Measurements from ENCODE around the gene SUCLA2.
"Not testable (repeated sequence)": the region's sequence is repeated elsewhere in the genome, so short reads cannot be mapped to it uniquely, and the experiment has no call there.

SUCLA2 gene

GRCh38 chr13:47991859-47992258 lies 9.2 kb downstream of the SUCLA2 start:
- no peak for DNase-seq (ENCODE audit: low spot score)

- DNase-seq (ENCODE audit: low spot score) = no peak
Observed at GRCh38 chr13:47990920-47991466, 10.1 kb downstream of the SUCLA2 start.

GRCh38 chr13:47990427-47990826 lies 10.6 kb downstream of the SUCLA2 start:
- DNase-seq (ENCODE audit: low spot score) = no peak

GRCh38 chr13:47983070-47983469 lies 18.0 kb downstream of the SUCLA2 start:
- no peak for DNase-seq (ENCODE audit: low spot score)

- DNase-seq (ENCODE audit: low spot score) = no peak
Observed at GRCh38 chr13:47976325-47976724, 24.7 kb downstream of the SUCLA2 start.

GRCh38 chr13:47964863-47965262 lies 36.2 kb downstream of the SUCLA2 start:
- no peak for DNase-seq (ENCODE audit: low spot score)

- no peak for DNase-seq (ENCODE audit: low spot score)
Observed at GRCh38 chr13:47962237-47962636, 38.8 kb downstream of the SUCLA2 start.

- DNase-seq (ENCODE audit: low spot score) = no peak
Observed at GRCh38 chr13:47959468-47960247, 41.4 kb downstream of the SUCLA2 start.

GRCh38 chr13:47957073-47957472 lies 44.0 kb downstream of the SUCLA2 start:
- DNase-seq (ENCODE audit: low spot score) = no peak

- DNase-seq (ENCODE audit: low spot score) = no peak
Observed at GRCh38 chr13:47955836-47956235, 45.2 kb downstream of the SUCLA2 start.

- no peak for DNase-seq (ENCODE audit: low spot score)
Observed at GRCh38 chr13:47949799-47950198, 51.3 kb downstream of the SUCLA2 start.

GRCh38 chr13:47945738-47946137 lies 55.3 kb downstream of the SUCLA2 start:
- no peak for DNase-seq (ENCODE audit: low spot score)

- DNase-seq (ENCODE audit: low spot score) = not testable (repeated sequence)
Observed at GRCh38 chr13:47945146-47945545, 55.9 kb downstream of the SUCLA2 start.

- DNase-seq (ENCODE audit: low spot score) = no peak
Observed at GRCh38 chr13:47934371-47934770, 66.7 kb downstream of the SUCLA2 start.

GRCh38 chr13:47932950-47933923 lies 67.8 kb downstream of the SUCLA2 start:
- DNase-seq (ENCODE audit: low spot score) = no peak

GRCh38 chr13:47930649-47931165 lies 70.4 kb downstream of the SUCLA2 start:
- no peak for DNase-seq (ENCODE audit: low spot score)

GRCh38 chr13:47929156-47929555 lies 71.9 kb downstream of the SUCLA2 start:
- DNase-seq (ENCODE audit: low spot score) = no peak

GRCh38 chr13:47917022-47917574 lies 84.0 kb downstream of the SUCLA2 start:
- DNase-seq (ENCODE audit: low spot score) = no peak

- no peak for DNase-seq (ENCODE audit: low spot score)
Observed at GRCh38 chr13:47908197-47908902, 92.7 kb downstream of the SUCLA2 start.

GRCh38 chr13:47904891-47905290 lies 96.2 kb downstream of the SUCLA2 start:
- peak; percentile 11 for DNase-seq (ENCODE audit: low spot score)

GRCh38 chr13:47904241-47904640 lies 96.8 kb downstream of the SUCLA2 start:
- DNase-seq (ENCODE audit: low spot score) = no peak

Measured in kidney capillary endothelial cell (primary cell).